CD4-positive, alpha-beta T cell (primary cell): Measurements from ENCODE around the gene IGF2BP2. TPM values are rescaled to one million over a fixed set of nuclear protein-coding genes. Genes with fewer than 3 reads are reported as not detected.

Experiments used
- ATAC-seq: fragments of 200-7000 bp; cut with Tn5 transposase; one replicate; pipeline ENCODE4 v1.10.0; 2022; ENCODE audit warnings: mild to moderate bottlenecking; ENCODE audit not compliant: poor library complexity
- CTCF ChIA-PET: fragments of 350-600 bp; sonication (Branson Sonifier 250); formaldehyde crosslinking; loops from one replicate; lab custom pipeline; 2021; ENCODE audit warnings: antibody characterized with exemption, inconsistent platforms; lab: Charles Lee
- POLR2A ChIA-PET: fragments of 350-600 bp; sonication (Branson Sonifier 250); formaldehyde crosslinking; loops from one replicate; lab custom pipeline; 2021; ENCODE audit warnings: antibody characterized with exemption, inconsistent platforms; lab: Charles Lee
- DNase-seq, 14 experiments: peaks; one replicate each; pipeline ENCODE4 v3.0.0-alpha.2; 2013 to 2020; ENCODE audit warnings: mixed read lengths in 2 of 14
- H3K27ac ChIP-seq, 2 donors: one replicate each; pipeline versions ENCODE4 v1.5.1 to v1.7.0; 2013; ENCODE audit warnings: low read length in 2 of 2, low read depth in 1 of 2, mild to moderate bottlenecking in 1 of 2
- H3K27me3 ChIP-seq, 2 experiments: 1 replicate in 1 of 2; 2 replicates in 1 of 2; pipeline versions ENCODE4 v1.6.1 to v1.7.0; 2013; ENCODE audit warnings: low read length in 2 of 2, control low read depth in 1 of 2, mild to moderate bottlenecking in 1 of 2, moderate library complexity in 1 of 2; ENCODE audit not compliant: insufficient read depth in 2 of 2, control insufficient read depth in 1 of 2
- H3K36me3 ChIP-seq: one replicate; pipeline ENCODE4 v1.6.1; 2013; ENCODE audit warnings: low read length, control low read depth; ENCODE audit not compliant: insufficient read depth
- H3K4me1 ChIP-seq: one replicate; pipeline ENCODE4 v1.6.1; 2013; ENCODE audit warnings: low read length, control low read depth; ENCODE audit not compliant: insufficient read depth
- H3K4me3 ChIP-seq: one replicate; pipeline ENCODE4 v1.5.1; 2013; ENCODE audit warnings: mild to moderate bottlenecking, low read length, moderate library complexity
- H3K9me3 ChIP-seq, 2 experiments: 1 replicate in 1 of 2; 2 replicates in 1 of 2; pipeline versions ENCODE4 v1.6.1 to v1.7.0; 2013; ENCODE audit warnings: low read length in 2 of 2, mild to moderate bottlenecking in 2 of 2, control low read depth in 1 of 2, moderate library complexity in 1 of 2; ENCODE audit not compliant: control insufficient read depth in 1 of 2, insufficient read depth in 1 of 2
- H3K27ac Mint-ChIP-seq: one replicate; pipeline ENCODE4 v1.8.0; 2020; ENCODE audit warnings: mixed read lengths
- H3K27me3 Mint-ChIP-seq: one replicate; pipeline ENCODE4 v1.8.0; 2021; ENCODE audit warnings: mixed read lengths
- H3K36me3 Mint-ChIP-seq: one replicate; pipeline ENCODE4 v1.8.0; 2021; ENCODE audit warnings: low read depth, mixed read lengths
- H3K4me1 Mint-ChIP-seq: one replicate; pipeline ENCODE4 v1.8.0; 2021; ENCODE audit warnings: low read depth, mixed read lengths
- H3K4me3 Mint-ChIP-seq: one replicate; pipeline ENCODE4 v1.8.0; 2020; ENCODE audit warnings: mild to moderate bottlenecking, mixed read lengths
- H3K9me3 Mint-ChIP-seq: one replicate; pipeline ENCODE4 v1.8.0; 2020; ENCODE audit warnings: mixed read lengths
- CTCF ChIP-seq: fragments of 200-600 bp; IDR thresholded peaks from one replicate; pipeline ENCODE4 v1.8.0; 2022; ENCODE audit warnings: antibody characterized with exemption, mild to moderate bottlenecking
- intact Hi-C, 2 experiments: fragments of 100-400 bp; cut with DNase I in 1 of 2; cut with micrococcal nuclease in 1 of 2; formaldehyde crosslinking; loops; one replicate each; pipeline versions ENCODE4 v1.15.1 to v1.9.0; 2023 to 2025; cut with DNase I, micrococcal nuclease
- total RNA-seq, 174 experiments: library from RNA in 2 of 174; stranded (reverse) in 2 of 174; gene quantifications; one replicate each; pipeline ENCODE4 v1.2.3 and lab custom pipeline; 2021 to 2026

Gene IGF2BP2
- total RNA-seq, 2 experiments from 2014 or later = 0.25 to 0.50 TPM

- Mint-ChIP-seq H3K36me3 (no peaks in the 10 kb centered on the region), H3K4me1 (no peaks in the 10 kb centered on the region), H3K27me3 (peaks cover 12% of the 10 kb centered on the region), H3K9me3 (no peaks in the 10 kb centered on the region), H3K27ac (no peak overlapping the region), H3K4me3 (no peak overlapping the region)
- no peak for DNase-seq
- peaks cover 0 to 3% of the 10 kb centered on the region in 2 experiments for H3K9me3 ChIP-seq
- ATAC-seq = no peak
- H3K27me3 ChIP-seq = no peaks in the 10 kb centered on the region
- no peaks in the 10 kb centered on the region for H3K4me1 ChIP-seq
- no peak for TF ChIP-seq CTCF
- intact Hi-C loops = no loop called here
- ChIA-PET POLR2A (no interaction called here), CTCF (no interaction called here)
- no peak overlapping the region for H3K27ac ChIP-seq
- no peaks in the 10 kb centered on the region for H3K36me3 ChIP-seq
- H3K4me3 ChIP-seq = no peak overlapping the region
These were observed 102.0 kb downstream of the IGF2BP2 start for GRCh38 chr3:185722881-185723280.

DNA sequence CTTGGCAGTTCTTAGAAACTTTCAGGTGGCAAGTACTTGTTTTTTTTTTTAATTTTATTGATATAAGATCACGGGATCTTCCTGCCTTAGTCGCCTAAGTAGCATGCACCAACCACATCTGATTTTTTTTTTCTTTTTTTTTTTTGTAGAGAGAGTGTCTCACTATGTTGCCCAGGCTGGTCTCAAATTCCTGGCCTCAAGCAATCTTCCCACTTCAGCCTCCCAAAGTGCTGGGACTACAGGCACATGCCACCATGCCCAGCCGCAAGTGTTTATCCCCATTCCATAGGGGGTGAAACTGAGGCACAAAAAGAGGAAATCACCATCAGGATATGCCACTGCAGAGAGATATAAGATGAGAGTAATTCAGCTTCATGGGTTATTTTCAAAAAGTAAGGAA, 102.9 kb downstream of the IGF2BP2 start:
- H3K27ac Mint-ChIP-seq = no peak overlapping the region
- Histone ChIP-seq H3K27ac (no peak overlapping the region), H3K4me3 (no peak overlapping the region), H3K4me1 (no peaks in the 10 kb centered on the region), H3K9me3 (peaks cover 0 to 3% of the 10 kb centered on the region in 2 experiments), H3K27me3 (no peaks in the 10 kb centered on the region), H3K36me3 (no peaks in the 10 kb centered on the region)
- ATAC-seq (no peak), DNase-seq (no peak)
- H3K27me3 Mint-ChIP-seq = peaks cover 12% of the 10 kb centered on the region
- TF ChIP-seq CTCF = no peak
- ChIA-PET CTCF (no interaction called here), POLR2A (no interaction called here)
- no peaks in the 10 kb centered on the region for H3K9me3 Mint-ChIP-seq
- no peaks in the 10 kb centered on the region for H3K4me1 Mint-ChIP-seq
- intact Hi-C loops = no loop called here
- H3K36me3 Mint-ChIP-seq = no peaks in the 10 kb centered on the region
- no peak overlapping the region for H3K4me3 Mint-ChIP-seq

DNA sequence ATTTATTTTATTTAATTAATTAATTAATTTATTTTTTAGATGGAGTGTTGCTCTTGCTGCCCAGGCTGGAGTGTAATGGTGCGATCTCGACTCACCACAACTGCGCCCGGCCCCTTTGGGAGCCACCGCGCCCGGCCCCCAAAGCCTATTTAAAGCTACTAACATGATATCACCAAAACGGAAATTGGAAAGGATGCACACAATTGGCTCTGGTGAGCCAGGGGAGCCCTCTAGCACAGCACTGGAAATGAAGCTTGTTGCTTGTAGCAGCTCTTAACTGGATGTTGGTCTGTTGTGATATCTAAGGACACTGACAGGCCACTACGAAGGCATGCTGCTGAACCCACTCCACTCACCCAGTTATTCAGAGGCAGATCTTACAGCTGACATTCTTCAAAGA, 104.5 kb downstream of the IGF2BP2 start:
- Mint-ChIP-seq H3K36me3 (no peaks in the 10 kb centered on the region), H3K4me3 (no peak overlapping the region), H3K27me3 (peaks cover 10% of the 10 kb centered on the region), H3K27ac (no peak overlapping the region), H3K9me3 (no peaks in the 10 kb centered on the region), H3K4me1 (no peaks in the 10 kb centered on the region)
- ATAC-seq (no peak), DNase-seq (no peak)
- intact Hi-C loops = no loop called here
- H3K27ac ChIP-seq = no peak overlapping the region
- H3K4me3 ChIP-seq = no peak overlapping the region
- H3K36me3 ChIP-seq = no peaks in the 10 kb centered on the region
- TF ChIP-seq CTCF = no peak
- H3K4me1 ChIP-seq = no peaks in the 10 kb centered on the region
- ChIA-PET POLR2A (no interaction called here), CTCF (no interaction called here)
- H3K9me3 ChIP-seq = peaks cover 0 to 3% of the 10 kb centered on the region in 2 experiments
- H3K27me3 ChIP-seq = no peaks in the 10 kb centered on the region
